PFSK-1 (cell line): ENCODE results near the gene WDR1.

Experiments
- FOXP2 ChIP-seq: optimal IDR thresholded peaks from 2 replicates; pipeline ENCODE3; 2011; ENCODE audit warnings: borderline replicate concordance, control low read depth, inconsistent platforms; ENCODE audit not compliant: insufficient read depth; ENCODE audit errors: extremely low read length, extremely low read depth
- POLR2AphosphoS5 ChIP-seq: IDR thresholded peaks from 2 replicates; pipeline ENCODE4 v1.6.1; 2012; ENCODE audit warnings: low read depth, mild to moderate bottlenecking, control low read depth, low read length, moderate library complexity
- SIN3A ChIP-seq: IDR thresholded peaks from 2 replicates; pipeline ENCODE4 v1.6.1; 2012; ENCODE audit warnings: mild to moderate bottlenecking, low read length, moderate library complexity, borderline replicate concordance; ENCODE audit not compliant: insufficient read depth
- TAF1 ChIP-seq: IDR thresholded peaks from 2 replicates; pipeline ENCODE4 v1.6.1; 2012; ENCODE audit warnings: low read length, control low read depth, borderline replicate concordance; ENCODE audit not compliant: insufficient read depth
- TF ChIP-seq, protein P1 (sequence below), 2 experiments: IDR thresholded peaks; 2 replicates each; pipeline versions ENCODE4 v1.6.1 to v1.8.0; 2011 to 2012; ENCODE audit warnings: low read depth in 2 of 2, low read length in 2 of 2, control low read depth in 1 of 2, inconsistent platforms in 1 of 2, mild to moderate bottlenecking in 1 of 2, moderate library complexity in 1 of 2; ENCODE audit not compliant: insufficient read depth in 1 of 2

- no peak for TF ChIP-seq POLR2AphosphoS5
- no peak for TF ChIP-seq TAF1
- TF ChIP-seq, protein P1, sequence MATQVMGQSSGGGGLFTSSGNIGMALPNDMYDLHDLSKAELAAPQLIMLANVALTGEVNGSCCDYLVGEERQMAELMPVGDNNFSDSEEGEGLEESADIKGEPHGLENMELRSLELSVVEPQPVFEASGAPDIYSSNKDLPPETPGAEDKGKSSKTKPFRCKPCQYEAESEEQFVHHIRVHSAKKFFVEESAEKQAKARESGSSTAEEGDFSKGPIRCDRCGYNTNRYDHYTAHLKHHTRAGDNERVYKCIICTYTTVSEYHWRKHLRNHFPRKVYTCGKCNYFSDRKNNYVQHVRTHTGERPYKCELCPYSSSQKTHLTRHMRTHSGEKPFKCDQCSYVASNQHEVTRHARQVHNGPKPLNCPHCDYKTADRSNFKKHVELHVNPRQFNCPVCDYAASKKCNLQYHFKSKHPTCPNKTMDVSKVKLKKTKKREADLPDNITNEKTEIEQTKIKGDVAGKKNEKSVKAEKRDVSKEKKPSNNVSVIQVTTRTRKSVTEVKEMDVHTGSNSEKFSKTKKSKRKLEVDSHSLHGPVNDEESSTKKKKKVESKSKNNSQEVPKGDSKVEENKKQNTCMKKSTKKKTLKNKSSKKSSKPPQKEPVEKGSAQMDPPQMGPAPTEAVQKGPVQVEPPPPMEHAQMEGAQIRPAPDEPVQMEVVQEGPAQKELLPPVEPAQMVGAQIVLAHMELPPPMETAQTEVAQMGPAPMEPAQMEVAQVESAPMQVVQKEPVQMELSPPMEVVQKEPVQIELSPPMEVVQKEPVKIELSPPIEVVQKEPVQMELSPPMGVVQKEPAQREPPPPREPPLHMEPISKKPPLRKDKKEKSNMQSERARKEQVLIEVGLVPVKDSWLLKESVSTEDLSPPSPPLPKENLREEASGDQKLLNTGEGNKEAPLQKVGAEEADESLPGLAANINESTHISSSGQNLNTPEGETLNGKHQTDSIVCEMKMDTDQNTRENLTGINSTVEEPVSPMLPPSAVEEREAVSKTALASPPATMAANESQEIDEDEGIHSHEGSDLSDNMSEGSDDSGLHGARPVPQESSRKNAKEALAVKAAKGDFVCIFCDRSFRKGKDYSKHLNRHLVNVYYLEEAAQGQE (IDR thresholded peaks at IDR 0.05; ENCODE audit: insufficient read depth in 1 of 2, low read depth in 2 of 2, low read length in 2 of 2) = no peak
- no peak for TF ChIP-seq SIN3A
- TF ChIP-seq FOXP2 = no peak
Measured at GRCh38 chr4:10114147-10114546, 2.5 kb downstream of the WDR1 start.
